GM23338 (cell line): Measurements from ENCODE around the gene THBS2. TPM values are rescaled to one million over a fixed set of nuclear protein-coding genes. Genes with fewer than 3 reads are reported as not detected.

Experiments used
- ATAC-seq: fragments of 200-7000 bp; cut with Tn5 transposase; 3 replicates; pipeline ENCODE4 v1.9.1; 2020
- DNase-seq: peaks from one replicate; pipeline ENCODE4 v3.0.0-alpha.2; 2015; ENCODE audit warnings: low spot score
- H2AFZ ChIP-seq: fragments of 200-600 bp; sonication (generic); 2 replicates; pipeline ENCODE4 v1.8.0; 2016; ENCODE audit warnings: antibody characterized with exemption, mild to moderate bottlenecking, moderate library complexity
- H3F3A ChIP-seq: fragments of 200-600 bp; sonication (generic); replicated peaks from 2 replicates; pipeline ENCODE4 v1.8.0; 2017; ENCODE audit warnings: antibody characterized with exemption, mixed run types, low read depth
- H3K27ac ChIP-seq: fragments of 200-600 bp; sonication (generic); 2 replicates; pipeline ENCODE4 v1.6.1; 2016; ENCODE audit warnings: low read depth
- H3K27me3 ChIP-seq: fragments of 200-600 bp; sonication (generic); 2 replicates; pipeline ENCODE4 v1.8.0; 2016; ENCODE audit warnings: mild to moderate bottlenecking, mixed run types, moderate library complexity; ENCODE audit not compliant: insufficient read depth
- H3K36me3 ChIP-seq: fragments of 200-600 bp; sonication (generic); 2 replicates; pipeline ENCODE4 v1.8.0; 2016; ENCODE audit warnings: mild to moderate bottlenecking; ENCODE audit not compliant: insufficient read depth
- H3K4me1 ChIP-seq: fragments of 200-600 bp; sonication (generic); 2 replicates; pipeline ENCODE4 v1.8.0; 2016; ENCODE audit warnings: mild to moderate bottlenecking, moderate library complexity; ENCODE audit not compliant: insufficient read depth
- H3K4me2 ChIP-seq: fragments of 200-600 bp; sonication (generic); 2 replicates; pipeline ENCODE4 v1.7.1; 2017; ENCODE audit warnings: mixed run types
- H3K4me3 ChIP-seq: fragments of 200-600 bp; sonication (generic); 2 replicates; pipeline ENCODE4 v1.6.1; 2016; ENCODE audit warnings: mixed run types
- H3K79me2 ChIP-seq: fragments of 200-600 bp; sonication (generic); replicated peaks from 2 replicates; pipeline ENCODE4 v1.8.0; 2017; ENCODE audit warnings: mild to moderate bottlenecking; ENCODE audit not compliant: insufficient read depth
- H3K9me2 ChIP-seq: fragments of 200-600 bp; sonication (generic); 2 replicates; pipeline ENCODE4 v1.8.0; 2017; ENCODE audit not compliant: insufficient read depth
- H4K20me1 ChIP-seq: fragments of 200-600 bp; sonication (generic); replicated peaks from 2 replicates; pipeline ENCODE4 v1.8.0; 2017; ENCODE audit warnings: mild to moderate bottlenecking; ENCODE audit not compliant: insufficient read depth
- H3K27ac Mint-ChIP-seq: 2 replicates; pipeline ENCODE4 v1.8.0; 2020; ENCODE audit warnings: inconsistent platforms, mild to moderate bottlenecking, moderate library complexity, mixed read lengths
- H3K27me3 Mint-ChIP-seq: 3 replicates; pipeline ENCODE4 v1.8.0; 2022; ENCODE audit warnings: low read depth, mild to moderate bottlenecking, moderate library complexity, mixed read lengths, inconsistent platforms; ENCODE audit not compliant: insufficient read depth, poor library complexity
- H3K36me3 Mint-ChIP-seq: 3 replicates; pipeline ENCODE4 v1.8.0; 2021; ENCODE audit warnings: low read depth, mild to moderate bottlenecking, inconsistent platforms, moderate library complexity, mixed read lengths
- H3K4me1 Mint-ChIP-seq: 3 replicates; pipeline ENCODE4 v1.8.0; 2020; ENCODE audit warnings: mild to moderate bottlenecking, inconsistent platforms, mixed read lengths
- H3K4me3 Mint-ChIP-seq: 3 replicates; pipeline ENCODE4 v1.8.0; 2021; ENCODE audit warnings: moderate library complexity, mild to moderate bottlenecking, inconsistent platforms, mixed read lengths
- H3K9me3 Mint-ChIP-seq: 3 replicates; pipeline ENCODE4 v1.8.0; 2020; ENCODE audit warnings: moderate library complexity, mild to moderate bottlenecking, inconsistent platforms, mixed read lengths
- CREB1 ChIP-seq: fragments of 250-450 bp; sonication (Bioruptor Pico); IDR thresholded peaks from 2 replicates; pipeline ENCODE4 v1.5.0; 2020; ENCODE audit warnings: low read depth, mild to moderate bottlenecking, moderate library complexity
- CTCF ChIP-seq, 2 experiments: fragments of 200-600 bp in 1 of 2; sonication (generic) in 1 of 2; conservative IDR thresholded peaks; 2 replicates each; pipeline versions ENCODE4 v1.5.1 to v1.6.1; 2016 to 2017; ENCODE audit warnings: antibody characterized with exemption in 2 of 2, low read depth in 2 of 2, mild to moderate bottlenecking in 2 of 2, moderate library complexity in 1 of 2
- EZH2 ChIP-seq: fragments of 200-600 bp; sonication (generic); IDR thresholded peaks from one replicate; pipeline ENCODE4 v1.8.0; 2017; ENCODE audit warnings: antibody characterized with exemption, mild to moderate bottlenecking, low read depth; ENCODE audit not compliant: unreplicated experiment
- EZH2phosphoT487 ChIP-seq: fragments of 200-600 bp; sonication (generic); IDR thresholded peaks from one replicate; pipeline ENCODE4 v1.8.1; 2018; ENCODE audit warnings: antibody characterized with exemption; ENCODE audit not compliant: unreplicated experiment
- JUNB ChIP-seq: IDR thresholded peaks from one replicate; pipeline ENCODE4 v1.6.1; 2016; ENCODE audit warnings: antibody characterized with exemption; ENCODE audit not compliant: unreplicated experiment
- NANOG ChIP-seq: IDR thresholded peaks from 2 replicates; pipeline ENCODE4 v1.6.1; 2016; ENCODE audit warnings: antibody characterized with exemption, borderline replicate concordance
- POLR2AphosphoS5 ChIP-seq: IDR thresholded peaks from 2 replicates; pipeline ENCODE4 v1.6.1; 2016; ENCODE audit warnings: antibody characterized with exemption, low read depth
- STAT1 ChIP-seq: IDR thresholded peaks from one replicate; pipeline ENCODE4 v1.6.1; 2016; ENCODE audit warnings: antibody characterized with exemption; ENCODE audit not compliant: unreplicated experiment
- ZNF114 ChIP-seq: fragments of 250-450 bp; sonication (Bioruptor Pico); IDR thresholded peaks from 2 replicates; pipeline ENCODE4 v1.5.0; 2020; ENCODE audit warnings: mild to moderate bottlenecking, moderate library complexity
- ZNF331 ChIP-seq: fragments of 250-450 bp; sonication (Bioruptor Pico); IDR thresholded peaks from 2 replicates; pipeline ENCODE4 v1.5.0; 2020; ENCODE audit warnings: low read depth, mild to moderate bottlenecking, moderate library complexity
- polyA plus RNA-seq: library from polyadenylated mRNA; unstranded; fragments of >200 nt; fragmentation: Nextera tagmentation; extraction: Ambion mirVana; gene quantifications from 2 replicates; pipeline ENCODE4 v1.2.1, GENCODE V29; 2016
- total RNA-seq: library from RNA; depleted of rRNA; stranded (reverse); fragments of >200 nt; shearing (Covaris generic); gene quantifications from 2 replicates; pipeline ENCODE4 v1.2.3, GENCODE V29; 2014
- TF ChIP-seq, protein P1 (sequence below): fragments of 250-450 bp; sonication (Bioruptor Pico); IDR thresholded peaks from 2 replicates; pipeline ENCODE4 v1.5.0; 2020; ENCODE audit warnings: mild to moderate bottlenecking, moderate library complexity
- TF ChIP-seq, protein P2 (sequence below): IDR thresholded peaks from one replicate; pipeline ENCODE4 v1.6.1; 2018; ENCODE audit warnings: antibody characterized with exemption; ENCODE audit not compliant: unreplicated experiment
- TF ChIP-seq, protein P3 (sequence below): IDR thresholded peaks from 2 replicates; pipeline ENCODE4 v1.6.1; 2016; ENCODE audit warnings: antibody characterized with exemption

The THBS2 gene
- total and polyA plus RNA-seq, 2 experiments from 2014 or later, result 7.9 to 44.7 TPM

- H3K27ac Mint-ChIP-seq, result no peak overlapping the region
- TF ChIP-seq EZH2phosphoT487, result no peak
- TF ChIP-seq EZH2, result no peak
- TF ChIP-seq CTCF (conservative IDR thresholded peaks at IDR 0.05; ENCODE audit: low read depth in 2 of 2), result no peak
- TF ChIP-seq STAT1, result no peak
- TF ChIP-seq JUNB, result no peak
- TF ChIP-seq CREB1 (CRISPR knock-in tag), result no peak
- no peak for TF ChIP-seq POLR2AphosphoS5
- TF ChIP-seq, protein P1, sequence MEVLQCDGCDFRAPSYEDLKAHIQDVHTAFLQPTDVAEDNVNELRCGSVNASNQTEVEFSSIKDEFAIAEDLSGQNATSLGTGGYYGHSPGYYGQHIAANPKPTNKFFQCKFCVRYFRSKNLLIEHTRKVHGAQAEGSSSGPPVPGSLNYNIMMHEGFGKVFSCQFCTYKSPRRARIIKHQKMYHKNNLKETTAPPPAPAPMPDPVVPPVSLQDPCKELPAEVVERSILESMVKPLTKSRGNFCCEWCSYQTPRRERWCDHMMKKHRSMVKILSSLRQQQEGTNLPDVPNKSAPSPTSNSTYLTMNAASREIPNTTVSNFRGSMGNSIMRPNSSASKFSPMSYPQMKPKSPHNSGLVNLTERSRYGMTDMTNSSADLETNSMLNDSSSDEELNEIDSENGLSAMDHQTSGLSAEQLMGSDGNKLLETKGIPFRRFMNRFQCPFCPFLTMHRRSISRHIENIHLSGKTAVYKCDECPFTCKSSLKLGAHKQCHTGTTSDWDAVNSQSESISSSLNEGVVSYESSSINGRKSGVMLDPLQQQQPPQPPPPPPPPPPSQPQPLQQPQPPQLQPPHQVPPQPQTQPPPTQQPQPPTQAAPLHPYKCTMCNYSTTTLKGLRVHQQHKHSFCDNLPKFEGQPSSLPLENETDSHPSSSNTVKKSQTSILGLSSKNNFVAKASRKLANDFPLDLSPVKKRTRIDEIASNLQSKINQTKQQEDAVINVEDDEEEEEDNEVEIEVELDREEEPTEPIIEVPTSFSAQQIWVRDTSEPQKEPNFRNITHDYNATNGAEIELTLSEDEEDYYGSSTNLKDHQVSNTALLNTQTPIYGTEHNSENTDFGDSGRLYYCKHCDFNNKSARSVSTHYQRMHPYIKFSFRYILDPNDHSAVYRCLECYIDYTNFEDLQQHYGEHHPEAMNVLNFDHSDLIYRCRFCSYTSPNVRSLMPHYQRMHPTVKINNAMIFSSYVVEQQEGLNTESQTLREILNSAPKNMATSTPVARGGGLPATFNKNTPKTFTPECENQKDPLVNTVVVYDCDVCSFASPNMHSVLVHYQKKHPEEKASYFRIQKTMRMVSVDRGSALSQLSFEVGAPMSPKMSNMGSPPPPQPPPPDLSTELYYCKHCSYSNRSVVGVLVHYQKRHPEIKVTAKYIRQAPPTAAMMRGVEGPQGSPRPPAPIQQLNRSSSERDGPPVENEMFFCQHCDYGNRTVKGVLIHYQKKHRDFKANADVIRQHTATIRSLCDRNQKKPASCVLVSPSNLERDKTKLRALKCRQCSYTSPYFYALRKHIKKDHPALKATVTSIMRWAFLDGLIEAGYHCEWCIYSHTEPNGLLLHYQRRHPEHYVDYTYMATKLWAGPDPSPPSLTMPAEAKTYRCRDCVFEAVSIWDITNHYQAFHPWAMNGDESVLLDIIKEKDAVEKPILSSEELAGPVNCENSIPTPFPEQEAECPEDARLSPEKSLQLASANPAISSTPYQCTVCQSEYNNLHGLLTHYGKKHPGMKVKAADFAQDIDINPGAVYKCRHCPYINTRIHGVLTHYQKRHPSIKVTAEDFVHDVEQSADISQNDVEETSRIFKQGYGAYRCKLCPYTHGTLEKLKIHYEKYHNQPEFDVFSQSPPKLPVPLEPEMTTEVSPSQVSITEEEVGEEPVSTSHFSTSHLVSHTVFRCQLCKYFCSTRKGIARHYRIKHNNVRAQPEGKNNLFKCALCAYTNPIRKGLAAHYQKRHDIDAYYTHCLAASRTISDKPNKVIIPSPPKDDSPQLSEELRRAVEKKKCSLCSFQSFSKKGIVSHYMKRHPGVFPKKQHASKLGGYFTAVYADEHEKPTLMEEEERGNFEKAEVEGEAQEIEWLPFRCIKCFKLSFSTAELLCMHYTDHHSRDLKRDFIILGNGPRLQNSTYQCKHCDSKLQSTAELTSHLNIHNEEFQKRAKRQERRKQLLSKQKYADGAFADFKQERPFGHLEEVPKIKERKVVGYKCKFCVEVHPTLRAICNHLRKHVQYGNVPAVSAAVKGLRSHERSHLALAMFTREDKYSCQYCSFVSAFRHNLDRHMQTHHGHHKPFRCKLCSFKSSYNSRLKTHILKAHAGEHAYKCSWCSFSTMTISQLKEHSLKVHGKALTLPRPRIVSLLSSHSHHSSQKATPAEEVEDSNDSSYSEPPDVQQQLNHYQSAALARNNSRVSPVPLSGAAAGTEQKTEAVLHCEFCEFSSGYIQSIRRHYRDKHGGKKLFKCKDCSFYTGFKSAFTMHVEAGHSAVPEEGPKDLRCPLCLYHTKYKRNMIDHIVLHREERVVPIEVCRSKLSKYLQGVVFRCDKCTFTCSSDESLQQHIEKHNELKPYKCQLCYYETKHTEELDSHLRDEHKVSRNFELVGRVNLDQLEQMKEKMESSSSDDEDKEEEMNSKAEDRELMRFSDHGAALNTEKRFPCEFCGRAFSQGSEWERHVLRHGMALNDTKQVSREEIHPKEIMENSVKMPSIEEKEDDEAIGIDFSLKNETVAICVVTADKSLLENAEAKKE, result no peak
- no peak for TF ChIP-seq ZNF331
- TF ChIP-seq, protein P2, sequence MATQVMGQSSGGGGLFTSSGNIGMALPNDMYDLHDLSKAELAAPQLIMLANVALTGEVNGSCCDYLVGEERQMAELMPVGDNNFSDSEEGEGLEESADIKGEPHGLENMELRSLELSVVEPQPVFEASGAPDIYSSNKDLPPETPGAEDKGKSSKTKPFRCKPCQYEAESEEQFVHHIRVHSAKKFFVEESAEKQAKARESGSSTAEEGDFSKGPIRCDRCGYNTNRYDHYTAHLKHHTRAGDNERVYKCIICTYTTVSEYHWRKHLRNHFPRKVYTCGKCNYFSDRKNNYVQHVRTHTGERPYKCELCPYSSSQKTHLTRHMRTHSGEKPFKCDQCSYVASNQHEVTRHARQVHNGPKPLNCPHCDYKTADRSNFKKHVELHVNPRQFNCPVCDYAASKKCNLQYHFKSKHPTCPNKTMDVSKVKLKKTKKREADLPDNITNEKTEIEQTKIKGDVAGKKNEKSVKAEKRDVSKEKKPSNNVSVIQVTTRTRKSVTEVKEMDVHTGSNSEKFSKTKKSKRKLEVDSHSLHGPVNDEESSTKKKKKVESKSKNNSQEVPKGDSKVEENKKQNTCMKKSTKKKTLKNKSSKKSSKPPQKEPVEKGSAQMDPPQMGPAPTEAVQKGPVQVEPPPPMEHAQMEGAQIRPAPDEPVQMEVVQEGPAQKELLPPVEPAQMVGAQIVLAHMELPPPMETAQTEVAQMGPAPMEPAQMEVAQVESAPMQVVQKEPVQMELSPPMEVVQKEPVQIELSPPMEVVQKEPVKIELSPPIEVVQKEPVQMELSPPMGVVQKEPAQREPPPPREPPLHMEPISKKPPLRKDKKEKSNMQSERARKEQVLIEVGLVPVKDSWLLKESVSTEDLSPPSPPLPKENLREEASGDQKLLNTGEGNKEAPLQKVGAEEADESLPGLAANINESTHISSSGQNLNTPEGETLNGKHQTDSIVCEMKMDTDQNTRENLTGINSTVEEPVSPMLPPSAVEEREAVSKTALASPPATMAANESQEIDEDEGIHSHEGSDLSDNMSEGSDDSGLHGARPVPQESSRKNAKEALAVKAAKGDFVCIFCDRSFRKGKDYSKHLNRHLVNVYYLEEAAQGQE, result no peak
- no peak for TF ChIP-seq ZNF114
- TF ChIP-seq NANOG, result no peak
- TF ChIP-seq, protein P3, sequence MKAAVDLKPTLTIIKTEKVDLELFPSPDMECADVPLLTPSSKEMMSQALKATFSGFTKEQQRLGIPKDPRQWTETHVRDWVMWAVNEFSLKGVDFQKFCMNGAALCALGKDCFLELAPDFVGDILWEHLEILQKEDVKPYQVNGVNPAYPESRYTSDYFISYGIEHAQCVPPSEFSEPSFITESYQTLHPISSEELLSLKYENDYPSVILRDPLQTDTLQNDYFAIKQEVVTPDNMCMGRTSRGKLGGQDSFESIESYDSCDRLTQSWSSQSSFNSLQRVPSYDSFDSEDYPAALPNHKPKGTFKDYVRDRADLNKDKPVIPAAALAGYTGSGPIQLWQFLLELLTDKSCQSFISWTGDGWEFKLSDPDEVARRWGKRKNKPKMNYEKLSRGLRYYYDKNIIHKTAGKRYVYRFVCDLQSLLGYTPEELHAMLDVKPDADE, result no peak
- H2AFZ ChIP-seq, result no peak overlapping the region
- H3K27me3 Mint-ChIP-seq, result peaks cover 18% of the 10 kb centered on the region
- no peaks in the 10 kb centered on the region for H3K79me2 ChIP-seq
- peaks cover 11% of the 10 kb centered on the region for H3K9me3 Mint-ChIP-seq
- H3K9me2 ChIP-seq, result no peaks in the 10 kb centered on the region
- no peak overlapping the region for H3K27ac ChIP-seq
- H4K20me1 ChIP-seq, result no peaks in the 10 kb centered on the region
- H3K36me3 Mint-ChIP-seq, result peaks cover 63% of the 10 kb centered on the region
- no peak overlapping the region for H3K4me3 ChIP-seq
- no peak overlapping the region for H3K4me2 ChIP-seq
- H3K4me1 Mint-ChIP-seq, result no peaks in the 10 kb centered on the region; the same call in 2 of the 3 replicates
- no peaks in the 10 kb centered on the region for H3K27me3 ChIP-seq
- no peak overlapping the region for H3K4me3 Mint-ChIP-seq
- DNase-seq (no peak), ATAC-seq (no peak)
- no peaks in the 10 kb centered on the region for H3K36me3 ChIP-seq
- H3K4me1 ChIP-seq, result no peaks in the 10 kb centered on the region
- no peaks in the 10 kb centered on the region for H3F3A ChIP-seq
These were observed 19.0 kb downstream of the THBS2 start for GRCh38 chr6:169234634-169235033.
